Retinal pigment epithelial cell (primary cell): ENCODE results near the gene BEST1.

Experiments used
- DNase-seq: peaks from one replicate; pipeline ENCODE4 v3.0.0-alpha.2; 2010; ENCODE audit warnings: low read depth
- H3K4me3 ChIP-seq: 2 replicates; pipeline ENCODE4 v1.5.1; 2011; ENCODE audit warnings: mild to moderate bottlenecking, low read length, control low read depth, moderate library complexity
- TF ChIP-seq, protein P1 (sequence below): conservative IDR thresholded peaks from 2 replicates; pipeline ENCODE4 v1.5.1; 2011; ENCODE audit warnings: low read depth, low read length, control low read depth, inconsistent platforms

BEST1 gene

DNA sequence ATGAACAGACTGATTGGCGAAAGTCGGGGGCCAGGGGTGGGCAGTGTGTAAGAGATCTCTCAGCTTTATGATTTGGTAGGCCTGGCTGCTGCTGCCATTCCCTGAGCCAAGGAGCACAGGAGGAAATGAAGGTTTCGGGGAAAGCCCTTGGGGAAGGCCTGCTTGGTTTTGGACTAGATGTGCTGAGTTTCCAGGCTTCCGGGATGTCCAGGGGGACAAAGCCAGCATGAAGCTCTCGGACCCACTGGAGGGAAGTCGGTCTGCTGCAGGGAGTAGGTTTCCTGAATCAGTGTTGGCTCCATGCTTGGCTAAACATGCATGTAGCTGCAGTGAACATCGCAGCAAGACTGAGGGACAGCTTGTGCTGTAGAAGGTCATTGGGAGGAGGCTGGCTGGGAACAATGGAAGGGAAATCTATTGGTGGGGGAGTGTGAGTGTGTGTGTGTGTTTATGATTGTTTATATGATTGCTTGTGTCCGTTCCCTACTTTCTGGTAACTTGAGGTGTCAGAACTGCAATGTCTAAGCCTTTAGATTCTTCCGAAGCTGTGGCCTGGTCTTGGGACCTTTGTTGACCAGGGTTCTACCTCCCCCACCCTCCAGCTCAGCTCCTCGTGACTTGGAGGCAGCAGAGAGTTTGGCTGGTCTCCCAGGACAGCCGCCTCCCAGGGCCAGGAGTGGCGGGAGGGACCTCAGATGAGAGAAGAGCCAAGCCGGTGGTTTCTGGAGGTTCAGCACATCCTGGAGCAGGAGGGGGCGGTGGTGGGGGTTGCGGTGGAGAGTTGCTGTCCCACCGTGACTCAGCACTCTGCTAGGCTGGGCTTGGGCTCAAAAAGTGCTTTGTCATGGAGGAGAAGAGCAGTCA is 21.3 kb downstream of the BEST1 start:
- TF ChIP-seq, protein P1, sequence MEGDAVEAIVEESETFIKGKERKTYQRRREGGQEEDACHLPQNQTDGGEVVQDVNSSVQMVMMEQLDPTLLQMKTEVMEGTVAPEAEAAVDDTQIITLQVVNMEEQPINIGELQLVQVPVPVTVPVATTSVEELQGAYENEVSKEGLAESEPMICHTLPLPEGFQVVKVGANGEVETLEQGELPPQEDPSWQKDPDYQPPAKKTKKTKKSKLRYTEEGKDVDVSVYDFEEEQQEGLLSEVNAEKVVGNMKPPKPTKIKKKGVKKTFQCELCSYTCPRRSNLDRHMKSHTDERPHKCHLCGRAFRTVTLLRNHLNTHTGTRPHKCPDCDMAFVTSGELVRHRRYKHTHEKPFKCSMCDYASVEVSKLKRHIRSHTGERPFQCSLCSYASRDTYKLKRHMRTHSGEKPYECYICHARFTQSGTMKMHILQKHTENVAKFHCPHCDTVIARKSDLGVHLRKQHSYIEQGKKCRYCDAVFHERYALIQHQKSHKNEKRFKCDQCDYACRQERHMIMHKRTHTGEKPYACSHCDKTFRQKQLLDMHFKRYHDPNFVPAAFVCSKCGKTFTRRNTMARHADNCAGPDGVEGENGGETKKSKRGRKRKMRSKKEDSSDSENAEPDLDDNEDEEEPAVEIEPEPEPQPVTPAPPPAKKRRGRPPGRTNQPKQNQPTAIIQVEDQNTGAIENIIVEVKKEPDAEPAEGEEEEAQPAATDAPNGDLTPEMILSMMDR, result peak; percentile 7
- DNase-seq, result peak; percentile 99
- H3K4me3 ChIP-seq, result no peak overlapping the region

DNA sequence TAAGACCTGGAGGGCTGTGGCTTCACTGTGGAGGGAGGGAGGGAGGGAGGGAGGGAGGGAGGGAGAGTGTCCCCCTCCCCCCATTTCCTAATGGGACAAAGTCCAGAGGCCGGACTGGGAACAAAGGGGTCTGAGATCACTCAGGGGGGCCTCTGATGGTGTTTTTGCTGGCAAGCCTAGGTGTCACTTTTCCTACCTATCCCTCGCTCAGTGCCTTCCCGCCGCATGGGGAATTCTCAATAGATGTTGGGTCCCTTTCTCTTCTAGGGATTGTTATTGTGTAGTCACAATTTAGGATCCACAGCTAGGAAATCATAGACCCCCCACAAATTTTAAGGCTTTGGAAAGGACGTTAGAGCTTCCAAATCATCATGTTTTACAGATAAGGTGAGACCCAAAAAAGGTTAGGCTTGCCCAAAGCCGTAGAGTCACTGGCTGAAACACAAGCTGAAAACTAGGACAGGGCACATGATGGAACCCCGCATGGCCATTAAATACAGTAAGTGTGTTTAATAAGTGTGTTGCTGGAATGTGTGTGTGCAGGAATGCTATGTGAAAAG is 22.0 kb downstream of the BEST1 start:
- DNase-seq, result peak; percentile 70
- no peak overlapping the region for H3K4me3 ChIP-seq
- TF ChIP-seq, protein P1, result no peak

DNA sequence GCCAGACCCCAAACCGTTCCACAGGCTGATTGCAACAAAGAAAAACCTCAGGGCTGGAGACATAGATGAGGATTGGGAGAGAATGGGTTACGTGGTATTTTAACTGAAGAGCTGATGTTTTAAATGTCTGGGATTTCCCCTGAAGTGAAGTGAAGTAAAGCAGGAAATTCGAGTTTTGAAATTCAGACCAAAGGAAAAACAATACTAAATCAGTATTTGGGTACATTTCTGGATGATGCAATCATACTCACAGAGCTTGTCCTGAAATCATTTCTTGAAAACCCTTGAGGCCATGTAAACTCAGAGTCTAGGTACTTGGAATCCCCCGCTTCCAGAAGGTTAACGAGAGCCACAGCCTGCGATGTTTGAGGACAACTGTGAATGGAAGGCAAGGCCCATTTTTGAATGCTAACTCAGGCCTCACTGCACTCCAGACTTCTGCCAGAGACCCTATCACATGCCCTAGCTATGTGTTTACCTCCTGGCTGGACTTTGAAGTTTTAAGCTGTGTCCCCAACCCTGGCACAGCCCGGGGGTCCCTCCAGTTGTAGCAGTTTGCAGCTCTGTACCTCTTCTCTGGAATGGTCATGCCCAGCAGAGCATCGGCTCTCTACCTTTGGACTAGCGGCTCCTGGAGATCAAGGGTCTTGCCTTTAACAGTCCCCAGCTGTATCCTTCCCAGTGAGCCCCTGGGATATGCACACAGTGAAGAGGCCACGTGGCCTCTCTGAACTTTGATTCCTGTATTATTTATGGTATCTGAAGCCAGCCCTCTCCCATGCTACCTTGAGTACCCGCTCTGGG is 22.7 kb downstream of the BEST1 start:
- TF ChIP-seq, protein P1, result no peak
- DNase-seq, result no peak
- H3K4me3 ChIP-seq, result no peak overlapping the region

DNA sequence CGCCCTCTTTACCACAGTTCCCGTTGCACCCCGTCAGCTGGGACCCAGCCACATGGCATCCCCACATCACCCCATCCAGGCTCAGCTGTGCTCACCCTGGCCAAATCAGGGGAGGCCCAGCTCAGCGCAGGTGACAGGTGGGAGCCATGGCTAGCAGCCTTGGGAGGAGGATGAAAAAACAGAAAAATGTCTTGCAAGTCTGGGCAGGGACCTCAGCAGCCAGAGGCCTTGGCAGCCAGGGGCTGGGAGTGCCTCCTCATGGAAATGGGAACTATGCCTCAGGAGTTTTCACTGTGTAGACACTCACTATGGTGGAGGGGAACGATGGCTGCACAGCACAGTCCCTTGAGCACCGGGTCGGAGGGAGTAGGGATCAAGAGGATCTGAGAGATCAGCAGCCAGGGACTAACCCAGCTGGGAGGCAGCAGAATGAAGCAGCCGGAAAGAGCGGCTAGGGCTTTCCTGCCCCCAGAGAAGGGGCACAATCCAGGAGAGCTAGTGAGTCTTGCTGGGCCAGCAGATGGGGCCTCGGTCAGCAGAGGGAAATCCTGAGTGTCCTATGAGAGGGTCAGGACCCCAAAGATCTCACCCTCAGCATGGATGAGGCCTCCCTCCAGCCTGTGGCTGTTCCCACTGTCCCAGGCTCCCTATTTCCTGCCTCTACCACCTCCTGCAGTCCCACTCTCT is 23.5 kb downstream of the BEST1 start:
- no peak for DNase-seq
- no peak overlapping the region for H3K4me3 ChIP-seq
- TF ChIP-seq, protein P1, result no peak

DNA sequence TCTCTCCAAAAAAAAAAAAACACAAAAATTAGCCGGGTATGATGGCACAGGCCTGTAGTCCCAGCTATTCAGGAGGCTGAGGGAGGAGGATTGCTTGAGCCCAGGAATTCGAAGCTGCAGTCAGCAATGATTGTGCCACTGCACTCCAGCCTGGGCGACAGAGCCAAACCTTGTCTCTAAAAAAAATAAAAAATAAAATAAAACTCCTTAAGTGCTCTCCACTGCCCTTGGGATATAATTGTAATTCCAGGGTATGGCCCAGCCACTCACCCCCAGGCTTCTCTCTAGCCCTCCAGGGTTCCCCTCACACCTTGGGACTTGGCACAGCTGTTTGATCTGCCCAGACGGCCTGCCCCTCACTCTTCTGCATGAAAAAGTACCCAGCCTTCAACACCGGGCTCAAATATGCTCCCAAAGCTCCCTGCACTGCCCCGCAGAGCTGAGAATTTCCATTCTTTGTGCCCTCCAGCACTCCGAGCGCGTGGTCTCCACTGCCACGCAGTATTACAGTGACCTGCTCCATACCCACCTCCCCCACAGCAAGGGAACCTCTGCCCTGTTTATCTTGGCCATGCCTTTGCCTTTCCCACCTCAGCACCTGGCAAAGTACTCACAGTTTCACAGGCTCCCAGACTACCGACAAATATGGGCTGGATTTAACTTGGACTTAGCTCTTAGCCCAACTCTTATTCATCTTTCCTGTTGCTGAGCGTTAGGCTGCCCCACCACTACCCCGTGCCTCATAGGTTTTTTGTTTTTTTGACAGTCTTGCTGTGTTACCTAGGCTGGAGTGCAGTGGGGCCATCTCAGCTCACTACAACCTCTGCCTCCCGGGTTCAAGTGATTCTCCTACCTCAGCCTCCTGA is 24.8 kb downstream of the BEST1 start:
- TF ChIP-seq, protein P1, result no peak
- no peak overlapping the region for H3K4me3 ChIP-seq
- no peak for DNase-seq
